ENCODE results near the gene PSTPIP2.

PSTPIP2 gene

DNA sequence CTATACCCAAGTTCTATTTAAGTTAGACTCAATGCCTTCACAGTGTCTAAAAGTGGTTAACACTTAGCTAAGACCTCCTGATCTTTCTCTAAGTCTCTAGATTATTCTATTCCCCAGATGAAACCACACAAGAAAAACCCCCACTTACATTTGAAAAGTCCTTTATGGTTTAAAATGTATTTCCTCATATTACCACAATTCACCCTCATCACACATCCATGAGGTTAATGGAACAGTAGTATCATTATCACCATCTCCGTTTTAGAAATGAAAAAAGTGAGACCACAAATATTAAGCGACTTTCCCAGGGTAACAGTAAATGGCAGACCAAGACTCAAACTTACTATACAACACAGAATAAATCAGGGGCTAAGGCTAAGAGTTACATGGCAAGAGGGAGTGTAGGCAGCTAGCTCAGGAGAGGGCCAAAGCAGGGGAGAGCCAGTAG is 133.5 kb downstream of the PSTPIP2 start:
- DNase-seq (ENCODE audit: low read depth in 2 of 2, low spot score in 1 of 2): no peak

GRCh38 chr18:45935591-45936335 is 136.3 kb downstream of the PSTPIP2 start:
- DNase-seq (ENCODE audit: low read depth in 2 of 2, low spot score in 1 of 2): no peak

Data from stimulated activated CD8-positive, alpha-beta memory T cell treated with anti-CD3 and anti-CD28 coated beads, Interleukin-4, amount 100 ng/mL, for 4 hours (primary cell).